Endothelial cell of umbilical vein (primary cell): ENCODE data around the gene MLLT6.

Experiments used
- EZH2 ChIP-seq: IDR thresholded peaks from 2 replicates; pipeline ENCODE4 v1.6.1; 2012; ENCODE audit warnings: borderline replicate concordance, low read depth, mild to moderate bottlenecking, moderate library complexity, low read length, inconsistent platforms; ENCODE audit not compliant: severe bottlenecking
- GATA2 ChIP-seq: IDR thresholded peaks from 2 replicates; pipeline ENCODE4 v1.7.0; 2011; ENCODE audit warnings: low read depth, mild to moderate bottlenecking, moderate library complexity, mixed read lengths, low read length; ENCODE audit not compliant: insufficient read length, insufficient read depth
- MYC ChIP-seq: IDR thresholded peaks from one replicate; pipeline ENCODE4 v1.6.1; 2011; ENCODE audit warnings: mild to moderate bottlenecking, low read depth, low read length
- POLR2A ChIP-seq: IDR thresholded peaks from 2 replicates; pipeline ENCODE4 v1.6.1; 2012; ENCODE audit warnings: low read depth, mild to moderate bottlenecking, control low read depth, low read length
- POLR2AphosphoS5 ChIP-seq: IDR thresholded peaks from 2 replicates; pipeline ENCODE4 v1.6.1; 2012; ENCODE audit warnings: low read depth, mild to moderate bottlenecking, control low read depth, low read length, moderate library complexity; ENCODE audit not compliant: insufficient read depth
- TF ChIP-seq, protein P1 (sequence below), 2 donors: IDR thresholded peaks; 1 replicate in 1 of 2; 2 replicates in 1 of 2; pipeline ENCODE4 v1.5.1; 2011; ENCODE audit warnings: low read length in 2 of 2, mild to moderate bottlenecking in 2 of 2, moderate library complexity in 2 of 2, control low read depth in 1 of 2, inconsistent platforms in 1 of 2, low read depth in 1 of 2; ENCODE audit not compliant: insufficient read depth in 1 of 2; ENCODE audit errors: extremely low read depth in 1 of 2

DNA sequence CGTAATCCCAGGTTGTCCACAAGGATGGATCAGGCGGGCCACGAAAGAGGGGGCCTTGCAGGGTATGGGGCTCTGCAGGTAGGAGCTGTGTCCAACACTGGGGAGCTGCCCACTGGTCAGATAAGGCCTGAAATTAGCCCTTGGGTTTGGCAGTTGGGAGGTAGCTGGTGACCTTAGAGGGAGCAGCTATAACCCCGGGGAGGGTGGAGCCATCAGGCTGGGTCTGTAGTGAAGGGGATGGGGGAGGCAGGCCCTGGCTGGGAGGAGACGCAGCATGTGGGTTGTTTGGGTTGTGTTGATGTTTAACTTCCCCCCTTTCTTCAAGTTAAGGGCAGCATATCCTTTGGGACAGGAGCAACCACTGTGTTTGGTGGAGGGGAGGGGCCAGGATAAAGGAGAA lies 5.9 kb downstream of the MLLT6 start:
- TF ChIP-seq POLR2A (no peak), POLR2AphosphoS5 (no peak), EZH2 (no peak), MYC (no peak), GATA2 (no peak)
- TF ChIP-seq, protein P1, sequence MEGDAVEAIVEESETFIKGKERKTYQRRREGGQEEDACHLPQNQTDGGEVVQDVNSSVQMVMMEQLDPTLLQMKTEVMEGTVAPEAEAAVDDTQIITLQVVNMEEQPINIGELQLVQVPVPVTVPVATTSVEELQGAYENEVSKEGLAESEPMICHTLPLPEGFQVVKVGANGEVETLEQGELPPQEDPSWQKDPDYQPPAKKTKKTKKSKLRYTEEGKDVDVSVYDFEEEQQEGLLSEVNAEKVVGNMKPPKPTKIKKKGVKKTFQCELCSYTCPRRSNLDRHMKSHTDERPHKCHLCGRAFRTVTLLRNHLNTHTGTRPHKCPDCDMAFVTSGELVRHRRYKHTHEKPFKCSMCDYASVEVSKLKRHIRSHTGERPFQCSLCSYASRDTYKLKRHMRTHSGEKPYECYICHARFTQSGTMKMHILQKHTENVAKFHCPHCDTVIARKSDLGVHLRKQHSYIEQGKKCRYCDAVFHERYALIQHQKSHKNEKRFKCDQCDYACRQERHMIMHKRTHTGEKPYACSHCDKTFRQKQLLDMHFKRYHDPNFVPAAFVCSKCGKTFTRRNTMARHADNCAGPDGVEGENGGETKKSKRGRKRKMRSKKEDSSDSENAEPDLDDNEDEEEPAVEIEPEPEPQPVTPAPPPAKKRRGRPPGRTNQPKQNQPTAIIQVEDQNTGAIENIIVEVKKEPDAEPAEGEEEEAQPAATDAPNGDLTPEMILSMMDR (IDR thresholded peaks at IDR 0.05; ENCODE audit: extremely low read depth in 1 of 2, insufficient read depth in 1 of 2, low read depth in 1 of 2, low read length in 2 of 2): no peak
